Stimulated activated memory B cell treated with anti-CD40 and anti-IgM and Interleukin-4, amounts not matched to agents 10 μg/mL and 1 μg/mL and 100 μg/mL, for 72 hours (primary cell): ENCODE data around the gene DNAJC8.

Source experiments
- ATAC-seq: fragments of 150-1000 bp; cut with Tn5 transposase; 2 replicates; pipeline ENCODE4 v1.10.0; 2021
- H3K27ac Mint-ChIP-seq: one replicate; pipeline ENCODE4 v1.8.0; 2022; ENCODE audit warnings: mild to moderate bottlenecking, mixed read lengths
- H3K27me3 Mint-ChIP-seq: one replicate; pipeline ENCODE4 v1.8.0; 2022; ENCODE audit warnings: mixed read lengths
- H3K36me3 Mint-ChIP-seq: one replicate; pipeline ENCODE4 v1.8.0; 2022; ENCODE audit warnings: mixed read lengths
- H3K4me1 Mint-ChIP-seq: one replicate; pipeline ENCODE4 v1.8.0; 2022; ENCODE audit warnings: mixed read lengths
- H3K4me3 Mint-ChIP-seq: one replicate; pipeline ENCODE4 v1.8.0; 2022; ENCODE audit warnings: mild to moderate bottlenecking, moderate library complexity, mixed read lengths
- H3K9me3 Mint-ChIP-seq: one replicate; pipeline ENCODE4 v1.8.0; 2022; ENCODE audit warnings: mixed read lengths

DNAJC8 gene

DNA sequence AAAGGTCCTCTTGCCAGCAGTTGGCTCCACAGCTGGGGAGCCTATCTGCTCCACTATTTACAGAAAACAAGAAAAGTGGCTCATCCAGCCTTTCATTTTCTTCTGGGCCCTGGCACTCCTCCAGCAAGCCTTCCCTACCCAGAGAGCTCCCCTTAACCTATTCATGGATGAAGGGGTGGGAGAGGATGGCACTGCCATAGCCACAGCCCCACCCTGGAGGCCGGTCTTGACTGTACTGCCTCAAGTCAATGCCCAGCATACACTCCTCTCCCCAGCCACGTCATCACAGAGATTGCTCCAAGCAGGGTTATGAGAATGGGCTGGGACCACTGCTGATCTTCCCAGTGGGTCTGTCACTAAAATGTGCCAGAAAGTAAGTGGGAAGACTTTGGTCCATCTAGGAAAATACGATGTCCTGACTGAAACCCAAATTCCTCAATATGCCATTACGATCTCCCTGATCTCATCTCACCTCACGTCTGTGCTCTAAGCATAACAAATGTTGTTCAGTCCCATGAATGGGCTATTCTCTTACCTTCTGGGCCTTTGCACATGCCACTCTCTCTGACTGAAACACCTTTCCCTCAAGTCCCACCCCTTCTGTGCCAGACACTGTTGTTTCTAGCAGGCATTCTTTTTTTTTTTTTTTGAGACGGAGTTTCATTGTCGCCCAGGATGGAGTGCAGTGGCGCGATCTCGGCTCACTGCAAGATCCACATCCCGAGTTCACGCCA, 35.0 kb downstream of the DNAJC8 start:
- peaks cover 23% of the 10 kb centered on the region for H3K4me1 Mint-ChIP-seq
- H3K9me3 Mint-ChIP-seq: peaks cover 3% of the 10 kb centered on the region
- H3K4me3 Mint-ChIP-seq: no peak overlapping the region
- H3K27me3 Mint-ChIP-seq: no peaks in the 10 kb centered on the region
- peaks cover 45% of the 10 kb centered on the region for H3K36me3 Mint-ChIP-seq
- H3K27ac Mint-ChIP-seq: no peak overlapping the region
- no peak for ATAC-seq

DNA sequence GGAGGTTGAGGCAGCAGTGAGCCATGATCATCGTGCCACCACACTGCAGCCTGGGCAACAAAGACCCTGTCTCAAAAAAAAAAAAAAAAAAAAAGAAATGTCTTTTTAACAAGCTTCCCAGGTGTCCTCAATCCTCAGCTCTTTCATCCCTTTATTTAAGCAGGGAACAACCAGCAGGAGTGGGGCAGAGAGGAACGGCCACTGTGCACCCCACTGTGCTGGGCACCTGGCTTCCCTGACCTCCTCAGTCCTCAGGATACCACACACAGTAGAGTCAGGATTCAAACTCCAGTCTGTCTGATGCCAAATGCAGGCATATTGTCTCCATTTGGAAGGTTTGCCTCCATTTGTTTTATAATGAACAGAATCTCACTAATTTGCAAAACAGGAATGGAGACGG, 36.5 kb downstream of the DNAJC8 start:
- Mint-ChIP-seq H3K27ac (no peak overlapping the region), H3K9me3 (peaks cover 3% of the 10 kb centered on the region), H3K27me3 (no peaks in the 10 kb centered on the region), H3K36me3 (peaks cover 44% of the 10 kb centered on the region), H3K4me3 (no peak overlapping the region), H3K4me1 (peaks cover 23% of the 10 kb centered on the region)
- ATAC-seq: no peak

- Mint-ChIP-seq H3K9me3 (peaks cover 3% of the 10 kb centered on the region), H3K4me1 (peaks cover 17% of the 10 kb centered on the region), H3K4me3 (no peak overlapping the region), H3K36me3 (peaks cover 38% of the 10 kb centered on the region), H3K27me3 (no peaks in the 10 kb centered on the region), H3K27ac (no peak overlapping the region)
- ATAC-seq: no peak
These were observed 37.0 kb downstream of the DNAJC8 start for GRCh38 chr1:28195780-28196179.

DNA sequence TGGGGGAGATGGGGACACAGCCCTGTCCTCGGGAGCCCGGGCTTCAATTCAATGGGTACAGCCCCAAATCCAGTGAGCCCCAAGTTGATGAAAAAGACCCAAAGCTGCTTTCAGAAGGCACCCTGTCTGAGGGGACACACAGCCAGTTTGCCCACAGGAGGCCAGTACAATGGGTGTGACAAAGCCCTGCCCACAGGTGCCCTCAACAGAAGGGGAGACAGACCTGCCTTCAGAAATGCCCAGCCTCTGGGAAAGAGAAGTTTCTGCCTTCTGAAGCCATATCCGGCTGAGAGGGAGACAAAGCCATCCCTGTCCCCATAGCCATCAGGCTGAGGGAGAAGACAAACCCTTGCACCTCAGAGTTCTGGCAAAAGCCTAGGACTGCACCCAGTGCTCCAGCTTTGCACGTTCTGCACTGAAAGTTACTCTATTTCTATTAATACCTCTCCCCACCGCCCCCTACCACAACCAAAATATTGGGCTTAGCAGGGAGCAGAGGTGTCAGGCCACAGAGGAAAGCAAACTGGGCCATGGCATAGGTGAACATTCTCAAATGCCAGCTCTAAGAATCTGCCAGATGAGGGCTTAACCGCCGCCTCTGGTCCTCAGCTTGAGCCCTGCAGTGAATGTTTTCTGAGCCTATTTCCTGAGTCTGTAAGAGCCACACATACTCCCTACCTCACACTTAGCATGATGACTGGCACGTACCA, 38.3 kb downstream of the DNAJC8 start:
- H3K4me3 Mint-ChIP-seq: no peak overlapping the region
- H3K4me1 Mint-ChIP-seq: peaks cover 5% of the 10 kb centered on the region
- H3K27me3 Mint-ChIP-seq: no peaks in the 10 kb centered on the region
- H3K9me3 Mint-ChIP-seq: peaks cover 3% of the 10 kb centered on the region
- no peak overlapping the region for H3K27ac Mint-ChIP-seq
- H3K36me3 Mint-ChIP-seq: peaks cover 28% of the 10 kb centered on the region
- no peak for ATAC-seq

GRCh38 chr1:28193701-28194161, 39.1 kb downstream of the DNAJC8 start:
- Mint-ChIP-seq H3K4me1 (no peaks in the 10 kb centered on the region), H3K4me3 (no peak overlapping the region), H3K9me3 (no peaks in the 10 kb centered on the region), H3K27ac (no peak overlapping the region), H3K36me3 (peaks cover 21% of the 10 kb centered on the region), H3K27me3 (no peaks in the 10 kb centered on the region)
- no peak for ATAC-seq

DNA sequence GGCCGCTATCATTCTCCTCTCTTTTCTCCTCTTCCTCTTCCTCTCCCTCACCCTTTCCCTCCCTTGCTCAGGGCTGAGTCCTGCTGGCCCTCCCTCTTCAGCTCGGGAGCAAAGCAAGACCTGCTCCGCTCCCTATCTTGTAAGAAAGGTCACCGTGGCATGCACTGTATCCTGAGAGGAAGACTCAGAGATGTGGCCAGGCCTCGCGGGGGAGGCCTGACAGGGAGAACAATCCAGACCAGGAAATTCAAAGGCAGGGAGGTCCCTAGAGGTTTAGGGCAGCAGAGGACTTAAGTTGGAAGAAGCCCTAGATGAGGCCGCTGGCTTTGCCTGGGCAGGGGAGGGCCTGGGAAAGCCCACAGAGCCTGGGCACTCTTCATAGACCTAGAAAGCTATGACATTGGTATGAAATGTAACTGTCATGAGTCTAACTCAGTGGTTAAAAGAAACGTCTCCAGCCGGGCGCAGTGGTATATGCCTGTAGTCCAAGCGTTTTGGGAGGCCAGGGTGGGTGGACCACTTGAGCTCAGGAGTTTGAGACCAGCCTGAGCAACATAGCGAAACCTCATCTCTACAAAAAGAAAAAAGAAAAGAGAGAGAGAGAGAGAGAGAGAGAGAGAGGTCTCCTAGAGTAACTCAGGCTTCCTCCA, 41.7 kb downstream of the DNAJC8 start:
- Mint-ChIP-seq H3K9me3 (no peaks in the 10 kb centered on the region), H3K27me3 (no peaks in the 10 kb centered on the region), H3K27ac (no peak overlapping the region), H3K4me1 (no peaks in the 10 kb centered on the region), H3K4me3 (no peak overlapping the region), H3K36me3 (peaks cover 8% of the 10 kb centered on the region)
- ATAC-seq: no peak

GRCh38 chr1:28190337-28190979, 42.4 kb downstream of the DNAJC8 start:
- peaks cover 8% of the 10 kb centered on the region for H3K36me3 Mint-ChIP-seq
- H3K9me3 Mint-ChIP-seq: no peaks in the 10 kb centered on the region
- no peaks in the 10 kb centered on the region for H3K4me1 Mint-ChIP-seq
- H3K27me3 Mint-ChIP-seq: no peaks in the 10 kb centered on the region
- H3K27ac Mint-ChIP-seq: no peak overlapping the region
- no peak overlapping the region for H3K4me3 Mint-ChIP-seq
- ATAC-seq: no peak

DNA sequence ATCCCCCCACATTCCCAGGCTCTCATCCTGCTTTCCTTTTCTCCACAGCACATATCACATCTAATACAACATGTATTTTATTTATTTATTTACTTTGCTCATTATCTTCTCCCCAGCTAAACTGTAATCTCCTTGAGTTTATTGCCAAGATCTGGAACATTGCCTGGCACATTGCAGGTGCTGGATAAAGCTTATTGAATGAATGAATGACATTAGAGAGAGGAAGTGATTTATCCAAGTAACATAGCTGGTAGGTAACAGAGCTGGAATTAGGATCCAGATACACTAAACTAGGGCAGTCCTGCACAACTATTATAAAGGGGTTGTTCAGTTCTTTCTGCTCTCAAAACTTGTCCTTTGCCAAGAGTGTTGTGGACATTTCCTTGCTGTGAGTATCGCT, 47.8 kb downstream of the DNAJC8 start:
- Mint-ChIP-seq H3K27ac (no peak overlapping the region), H3K4me1 (peaks cover 24% of the 10 kb centered on the region)

DNA sequence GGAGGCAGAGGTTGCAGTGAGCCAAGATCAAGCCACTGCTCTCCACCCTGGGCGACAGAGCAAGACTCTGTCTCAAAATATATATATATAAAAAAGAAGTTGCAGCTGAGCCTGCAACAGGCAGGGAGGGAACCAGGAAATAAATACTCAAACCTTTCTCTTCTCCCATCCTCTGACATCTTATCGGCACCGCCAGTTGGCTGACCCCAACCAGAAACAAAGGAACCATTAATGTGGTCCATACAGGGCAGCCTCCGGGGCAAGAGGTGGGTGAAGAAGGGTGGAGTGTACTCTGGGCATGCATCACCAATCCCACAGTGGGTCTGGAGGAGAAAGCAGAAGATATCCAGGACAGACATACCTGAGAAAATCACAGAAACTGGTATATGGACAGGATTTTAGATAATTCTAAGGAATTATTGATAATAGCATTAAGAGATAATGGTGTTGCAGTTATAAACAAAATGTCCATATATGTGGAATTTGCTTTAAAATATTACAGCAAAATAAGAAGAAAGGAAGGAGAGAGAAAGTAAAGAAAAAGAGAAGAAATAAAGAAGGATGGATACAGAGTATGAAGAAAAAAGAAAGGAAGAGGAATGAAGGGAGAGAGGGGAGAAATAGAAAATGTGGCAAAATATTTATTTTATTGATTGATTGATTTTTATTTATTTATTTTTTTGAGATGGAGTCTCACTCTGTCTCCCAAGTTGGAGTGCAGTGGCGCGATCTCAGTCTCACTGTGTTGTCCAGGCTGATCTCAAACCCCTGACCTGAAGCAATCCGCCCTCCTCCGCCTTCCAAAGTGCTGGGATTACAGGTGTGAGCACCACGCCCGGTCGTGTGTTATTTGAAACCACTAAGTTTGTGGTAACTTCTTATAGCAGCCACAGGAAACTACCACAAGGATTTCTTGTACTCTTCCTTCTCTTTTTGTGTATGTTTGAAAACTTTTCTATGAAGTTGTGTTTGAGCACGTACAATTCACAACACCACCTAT, 52.2 kb downstream of the DNAJC8 start:
- ATAC-seq: no peak
- Mint-ChIP-seq H3K4me3 (no peak overlapping the region), H3K36me3 (no peaks in the 10 kb centered on the region), H3K27me3 (no peaks in the 10 kb centered on the region), H3K4me1 (peaks cover 59% of the 10 kb centered on the region), H3K9me3 (no peaks in the 10 kb centered on the region), H3K27ac (peak overlapping the region; percentile 47)

More for the DNA sequence above, 47.8 kb downstream of the DNAJC8 start:
- Mint-ChIP-seq H3K4me3 (no peak overlapping the region), H3K36me3 (no peaks in the 10 kb centered on the region), H3K27me3 (no peaks in the 10 kb centered on the region), H3K9me3 (no peaks in the 10 kb centered on the region)
- ATAC-seq: no peak

DNA sequence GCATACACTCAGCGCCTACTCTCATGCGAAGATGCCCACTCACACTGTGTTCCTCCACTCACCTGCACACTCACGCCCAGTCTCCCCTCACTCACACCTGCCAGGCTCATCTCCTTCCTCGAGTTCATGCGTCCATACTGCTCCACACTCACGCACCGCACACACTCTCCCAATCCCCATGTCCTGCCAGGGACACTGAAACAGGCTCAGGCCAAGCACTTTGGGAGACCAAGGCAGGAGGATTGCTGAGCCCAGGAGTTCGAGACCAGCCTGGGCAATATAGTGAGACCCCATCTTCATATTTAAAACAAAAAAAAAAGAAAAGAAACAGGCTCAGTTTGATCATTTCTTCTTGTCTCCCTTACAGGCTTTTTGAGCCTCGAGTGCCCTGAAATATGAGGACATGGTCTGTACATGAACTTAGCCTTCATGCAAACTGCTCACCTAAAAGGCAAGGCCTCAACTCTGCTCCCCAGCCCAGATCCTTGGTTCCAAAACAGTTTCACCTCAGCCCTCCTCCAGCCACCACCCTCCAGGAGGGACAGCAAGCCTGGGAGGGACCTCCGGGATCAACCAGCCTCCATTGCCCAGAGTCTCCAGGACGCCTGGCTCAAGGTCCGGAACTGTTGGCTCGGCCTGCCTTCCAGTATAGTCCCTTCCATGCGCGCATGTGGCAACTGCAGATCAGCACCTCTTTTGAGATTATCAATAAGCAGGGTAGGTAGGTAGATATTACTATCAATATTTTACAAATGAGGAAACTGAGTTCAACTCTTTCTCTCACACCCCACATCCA, 53.9 kb downstream of the DNAJC8 start:
- ATAC-seq: no peak
- Mint-ChIP-seq H3K27me3 (no peaks in the 10 kb centered on the region), H3K4me1 (peaks cover 75% of the 10 kb centered on the region), H3K27ac (peak overlapping the region; percentile 10), H3K4me3 (no peak overlapping the region), H3K9me3 (no peaks in the 10 kb centered on the region), H3K36me3 (no peaks in the 10 kb centered on the region)

- H3K27me3 Mint-ChIP-seq: no peaks in the 10 kb centered on the region
- peaks cover 81% of the 10 kb centered on the region for H3K4me1 Mint-ChIP-seq
- no peaks in the 10 kb centered on the region for H3K36me3 Mint-ChIP-seq
- peak within 1 kb of the TSS; percentile 73 for H3K27ac Mint-ChIP-seq
- ATAC-seq: peak; percentile 87
- no peaks in the 10 kb centered on the region for H3K9me3 Mint-ChIP-seq
- peak within 1 kb of the TSS; percentile 82 for H3K4me3 Mint-ChIP-seq
These were observed 56.0 kb downstream of the DNAJC8 start, which contains the start of gene PTAFR for GRCh38 chr1:28176492-28177470. TSS of gene PTAFR (minus strand) at chr1:28176690. CDS start at chr1:28151021, 25,669 bp downstream.

GRCh38 chr1:28175955-28176485, 56.8 kb downstream of the DNAJC8 start:
- Mint-ChIP-seq H3K27me3 (no peaks in the 10 kb centered on the region), H3K9me3 (no peaks in the 10 kb centered on the region), H3K36me3 (no peaks in the 10 kb centered on the region), H3K27ac (peak overlapping the region; percentile 73), H3K4me1 (peaks cover 86% of the 10 kb centered on the region), H3K4me3 (peak overlapping the region; percentile 82)
- no peak for ATAC-seq

DNA sequence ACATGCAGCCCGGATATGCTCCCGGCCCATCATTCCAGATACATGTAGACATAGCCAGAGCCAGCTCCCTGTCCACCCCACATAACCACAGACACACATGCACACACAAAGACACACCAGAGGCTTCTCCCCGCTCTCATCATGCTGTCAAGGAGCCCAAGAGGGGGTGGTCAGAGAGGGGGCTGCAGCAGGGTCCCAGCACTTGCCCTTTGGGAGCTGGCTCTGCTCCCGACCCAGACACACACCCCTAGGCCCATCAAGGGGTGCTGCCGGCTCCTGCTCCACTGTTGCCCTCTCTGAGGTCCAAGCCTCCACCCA, 58.9 kb downstream of the DNAJC8 start:
- no peak for ATAC-seq
- Mint-ChIP-seq H3K27ac (no peak overlapping the region), H3K36me3 (no peaks in the 10 kb centered on the region), H3K4me3 (peak overlapping the region; percentile 47), H3K4me1 (peaks cover 90% of the 10 kb centered on the region), H3K9me3 (no peaks in the 10 kb centered on the region), H3K27me3 (no peaks in the 10 kb centered on the region)
